GM18858 (cell line): Measurements from ENCODE around the gene PLEKHG4B.
"Not testable (repeated sequence)": the region's sequence is repeated elsewhere in the genome, so short reads cannot be mapped to it uniquely, and the experiment has no call there.

ENCODE experiments used
- ATAC-seq: cut with Tn5 transposase; IDR thresholded peaks from one replicate; pipeline ENCODE4 v1.9.1; 2021; ENCODE audit not compliant: unreplicated experiment

PLEKHG4B gene

GRCh38 chr5:93221-93980, 1.4 kb downstream of the PLEKHG4B start:
- no peak for ATAC-seq

- no peak for ATAC-seq
Measured at GRCh38 chr5:94113-94892, 2.3 kb downstream of the PLEKHG4B start.

GRCh38 chr5:95241-95980, 3.4 kb downstream of the PLEKHG4B start:
- ATAC-seq: no peak

GRCh38 chr5:96976-97660, 5.2 kb downstream of the PLEKHG4B start:
- ATAC-seq: no peak

GRCh38 chr5:99815-100214, 7.8 kb downstream of the PLEKHG4B start:
- ATAC-seq: no peak

GRCh38 chr5:102411-103043, 10.6 kb downstream of the PLEKHG4B start:
- ATAC-seq: no peak

- ATAC-seq: not testable (repeated sequence)
Measured at GRCh38 chr5:104106-104505, 12.1 kb downstream of the PLEKHG4B start.

- ATAC-seq: no peak
Measured at GRCh38 chr5:104778-105296, 12.9 kb downstream of the PLEKHG4B start.

GRCh38 chr5:105504-106070, 13.6 kb downstream of the PLEKHG4B start:
- no peak for ATAC-seq

- ATAC-seq: no peak
Measured at GRCh38 chr5:106587-106986, 14.6 kb downstream of the PLEKHG4B start.

GRCh38 chr5:107526-107925, 15.6 kb downstream of the PLEKHG4B start:
- no peak for ATAC-seq

GRCh38 chr5:109826-110225, 17.9 kb downstream of the PLEKHG4B start:
- no peak for ATAC-seq

GRCh38 chr5:110270-110888, 18.4 kb downstream of the PLEKHG4B start:
- ATAC-seq: no peak

GRCh38 chr5:111171-111570, 19.2 kb downstream of the PLEKHG4B start:
- ATAC-seq: no peak

- no peak for ATAC-seq
Measured at GRCh38 chr5:119486-120097, 27.6 kb downstream of the PLEKHG4B start.

GRCh38 chr5:121432-121831, 29.5 kb downstream of the PLEKHG4B start:
- ATAC-seq: no peak

- no peak for ATAC-seq
Measured at GRCh38 chr5:125815-126214, 33.8 kb downstream of the PLEKHG4B start.

GRCh38 chr5:126806-127205, 34.8 kb downstream of the PLEKHG4B start:
- ATAC-seq: no peak

- ATAC-seq: no peak
Measured at GRCh38 chr5:127886-128285, 35.9 kb downstream of the PLEKHG4B start.
